Panc1 (cell line): ENCODE results near the gene PKD1. TPM values are rescaled to one million over a fixed set of nuclear protein-coding genes. Genes with fewer than 3 reads are reported as not detected.
"Not testable (repeated sequence)": the region's sequence is repeated elsewhere in the genome, so short reads cannot be mapped to it uniquely, and the experiment has no call there.

Experiments used
- ATAC-seq: fragments of 200-7000 bp; cut with Tn5 transposase; 2 replicates; pipeline ENCODE4 v1.9.1; 2020; ENCODE audit warnings: mild to moderate bottlenecking, moderate library complexity
- BruUV-seq: library from RNA; stranded (reverse); fragments of 400-500 nt; replicated peaks from 2 replicates; lab custom pipeline; 2021; lab: Mats Ljungman, UMichigan
- CTCF ChIA-PET: fragments of 300-600 bp; sonication (Branson Sonifier 250); formaldehyde crosslinking; loops from one replicate; lab custom pipeline; 2022; ENCODE audit warnings: antibody characterized with exemption; lab: Charles Lee
- POLR2A ChIA-PET: fragments of 300-600 bp; sonication (Branson Sonifier 250); formaldehyde crosslinking; loops from one replicate; lab custom pipeline; 2022; ENCODE audit warnings: antibody characterized with exemption; lab: Charles Lee
- DNase-seq: peaks from one replicate; pipeline ENCODE4 v3.0.0-alpha.2; 2010; ENCODE audit warnings: low read depth, low spot score
- H3K27ac ChIP-seq: 2 replicates; pipeline ENCODE4 v1.5.1; 2011; ENCODE audit warnings: mild to moderate bottlenecking, low read length, inconsistent platforms
- H3K27me3 ChIP-seq: fragments of 200-500 bp; sonication (Bioruptor generic); 2 replicates; pipeline ENCODE4 v1.6.0; 2014; ENCODE audit warnings: low read length, inconsistent platforms; ENCODE audit not compliant: control insufficient read depth, insufficient read depth
- H3K36me3 ChIP-seq: fragments of 200-500 bp; sonication (Bioruptor generic); 2 replicates; pipeline ENCODE4 v1.5.1; 2014; ENCODE audit warnings: inconsistent platforms, mild to moderate bottlenecking, low read length, moderate library complexity; ENCODE audit not compliant: control insufficient read depth, insufficient read depth
- H3K4me1 ChIP-seq: 2 replicates; pipeline ENCODE4 v1.5.1; 2011; ENCODE audit warnings: inconsistent platforms, mild to moderate bottlenecking, low read length, moderate library complexity; ENCODE audit not compliant: control insufficient read depth, insufficient read depth
- H3K4me3 ChIP-seq, 2 experiments: 2 replicates each; pipeline ENCODE4 v1.5.1; 2011 to 2012; ENCODE audit warnings: low read depth in 2 of 2, low read length in 2 of 2, mild to moderate bottlenecking in 2 of 2, inconsistent platforms in 1 of 2, moderate library complexity in 1 of 2
- H3K9me3 ChIP-seq: fragments of 200-500 bp; sonication (Bioruptor generic); 2 replicates; pipeline ENCODE4 v1.5.1; 2014; ENCODE audit warnings: low read depth, mild to moderate bottlenecking, inconsistent platforms, low read length, moderate library complexity; ENCODE audit not compliant: control insufficient read depth, insufficient read depth
- POLR2AphosphoS5 ChIP-seq: IDR thresholded peaks from 2 replicates; pipeline ENCODE4 v1.6.1; 2012; ENCODE audit warnings: mild to moderate bottlenecking, low read depth, low read length, moderate library complexity
- SIN3A ChIP-seq: IDR thresholded peaks from 2 replicates; pipeline ENCODE4 v1.6.1; 2012; ENCODE audit warnings: low read depth, mild to moderate bottlenecking, low read length, moderate library complexity, borderline replicate concordance; ENCODE audit not compliant: insufficient read depth
- TCF7L2 ChIP-seq: IDR thresholded peaks from 2 replicates; pipeline ENCODE4 v1.6.1; 2011; ENCODE audit warnings: mild to moderate bottlenecking, low read depth, low read length, inconsistent platforms
- in situ Hi-C: cut with HindIII; loops from 2 replicates; pipeline ENCODE4 v1.10.0; 2016; ENCODE audit warnings: low sequenced_read_pairs, low pct_unique_long_range_greater_than_20kb
- intact Hi-C: fragments of 100-400 bp; cut with micrococcal nuclease; formaldehyde crosslinking; loops from one replicate; pipeline ENCODE4 v1.10.0; 2022; ENCODE audit not compliant: unreplicated experiment
- total RNA-seq: library from RNA; stranded (reverse); gene quantifications from one replicate; pipeline ENCODE4 v1.2.1, GENCODE V29; 2021; ENCODE audit not compliant: unreplicated experiment
- TF ChIP-seq, protein P1 (sequence below), 2 experiments: IDR thresholded peaks; 2 replicates each; pipeline ENCODE4 v1.6.1; 2011 to 2012; ENCODE audit warnings: low read depth in 2 of 2, control low read depth in 1 of 2, low read length in 1 of 2, mild to moderate bottlenecking in 1 of 2, moderate library complexity in 1 of 2; ENCODE audit not compliant: insufficient read depth in 1 of 2
- TF ChIP-seq, protein P2 (sequence below): fragments of 450-650 bp; IDR thresholded peaks from 2 replicates; pipeline ENCODE4 v1.5.1; 2017; ENCODE audit warnings: mild to moderate bottlenecking

PKD1 gene
- total RNA-seq, 1 experiment from 2014 or later, result 279 TPM

DNA sequence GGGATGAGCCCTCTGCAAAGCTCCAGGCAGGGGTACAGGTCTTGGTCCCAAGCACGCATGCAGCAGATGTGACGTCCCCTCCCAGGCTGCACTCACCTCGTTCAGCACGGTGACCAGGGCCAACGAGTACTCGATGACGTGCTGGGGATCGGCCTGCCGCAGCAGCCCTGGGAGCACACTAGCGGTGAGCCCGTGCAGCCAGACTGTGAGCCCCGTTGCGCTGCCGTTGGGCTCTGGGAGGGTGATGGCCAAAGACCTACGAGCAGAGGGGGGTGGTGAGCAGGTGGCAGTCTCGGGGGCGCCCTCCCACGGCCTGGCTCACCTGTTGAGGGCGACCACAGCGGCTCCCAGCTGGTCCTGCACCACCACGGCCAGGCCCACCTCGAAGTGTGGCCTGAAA is 29.9 kb downstream of the PKD1 start:
- DNase-seq, intact Hi-C loops, H3K4me1 ChIP-seq, ATAC-seq, H3K4me3 ChIP-seq, H3K27me3 ChIP-seq, BruUV-seq, H3K36me3 ChIP-seq, CTCF ChIA-PET, POLR2A ChIA-PET, in situ Hi-C loops, H3K9me3 ChIP-seq, H3K27ac ChIP-seq: not testable (repeated sequence)

DNA sequence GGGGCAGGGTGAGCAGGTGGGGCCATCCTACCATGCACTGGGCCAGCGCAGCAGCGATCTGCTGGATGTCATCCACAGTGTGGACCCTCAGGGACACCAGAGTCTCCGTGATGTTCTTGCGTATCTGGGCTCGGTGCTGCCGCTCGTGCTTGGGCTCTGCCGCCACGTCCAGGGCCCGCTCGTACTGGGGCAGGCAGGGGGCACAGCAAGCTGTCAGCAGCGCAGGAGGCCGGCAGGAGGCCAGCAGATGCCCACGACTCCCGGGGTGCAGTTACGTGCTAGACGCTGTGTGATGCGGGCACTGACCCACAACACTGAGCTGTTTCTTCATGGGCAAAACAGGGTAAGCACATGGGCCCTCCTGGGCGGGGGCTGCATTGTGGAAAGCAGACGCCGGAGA is 30.4 kb downstream of the PKD1 start:
- ATAC-seq, H3K27me3 ChIP-seq, BruUV-seq, in situ Hi-C loops, CTCF ChIA-PET, H3K9me3 ChIP-seq, H3K4me3 ChIP-seq, H3K27ac ChIP-seq, H3K36me3 ChIP-seq, DNase-seq, POLR2A ChIA-PET, intact Hi-C loops, H3K4me1 ChIP-seq: not testable (repeated sequence)

DNA sequence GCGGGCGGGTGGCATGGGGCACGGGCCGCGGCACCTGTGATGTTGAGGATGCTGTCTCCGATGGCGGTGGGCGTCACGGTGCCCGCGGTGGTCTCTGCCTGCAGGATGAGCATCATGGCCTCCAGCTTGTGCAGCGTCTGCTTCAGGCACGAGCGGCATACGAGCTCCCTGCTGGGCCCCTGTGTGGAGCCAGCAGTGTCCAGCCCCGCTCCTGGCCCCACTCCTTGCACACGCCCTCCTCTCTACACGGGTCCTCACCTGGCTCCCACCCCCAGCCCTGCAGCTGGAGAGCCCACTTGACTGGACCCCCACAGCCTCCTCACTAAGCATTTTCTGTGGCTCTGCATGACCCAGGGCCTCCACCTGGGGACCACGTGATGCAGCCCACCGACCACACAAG is 31.2 kb downstream of the PKD1 start:
- POLR2A ChIA-PET, H3K27me3 ChIP-seq, H3K9me3 ChIP-seq, H3K36me3 ChIP-seq, H3K4me1 ChIP-seq, BruUV-seq, H3K27ac ChIP-seq, in situ Hi-C loops, CTCF ChIA-PET, intact Hi-C loops, DNase-seq, H3K4me3 ChIP-seq: not testable (repeated sequence)
- ATAC-seq, result 0 out of 2 replicates have a peak, but pooled peaks have one; percentile 49

DNA sequence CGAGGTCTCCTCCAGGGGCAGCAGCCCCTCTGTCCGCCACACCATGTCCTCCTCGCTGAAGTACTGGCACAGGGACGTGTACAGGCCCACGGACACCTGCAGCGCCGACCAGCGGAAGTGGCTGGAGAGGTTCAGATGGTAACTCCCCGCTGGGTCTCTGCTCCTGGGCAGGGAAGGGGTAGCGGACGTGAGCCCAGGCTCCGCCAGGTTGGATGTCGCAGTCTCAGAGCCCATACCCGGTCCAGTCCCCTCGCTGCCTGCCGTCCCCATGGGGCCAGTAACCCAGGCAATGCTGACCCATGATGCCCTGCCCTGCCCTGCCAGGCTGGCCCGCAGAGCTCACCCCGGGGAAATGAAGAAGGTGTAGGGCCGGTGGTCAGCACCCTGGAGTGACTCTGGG is 33.2 kb downstream of the PKD1 start:
- no peaks in the 10 kb centered on the region for H3K9me3 ChIP-seq
- POLR2A ChIA-PET, result no interaction called here
- H3K4me3 ChIP-seq, result no peak overlapping the region
- no peaks in the 10 kb centered on the region for H3K4me1 ChIP-seq
- no peaks in the 10 kb centered on the region for H3K27me3 ChIP-seq
- no peak overlapping the region for H3K27ac ChIP-seq
- no peaks in the 10 kb centered on the region for H3K36me3 ChIP-seq
- TF ChIP-seq POLR2AphosphoS5 (no peak), SIN3A (no peak), TCF7L2 (no peak)
- TF ChIP-seq, protein P1, sequence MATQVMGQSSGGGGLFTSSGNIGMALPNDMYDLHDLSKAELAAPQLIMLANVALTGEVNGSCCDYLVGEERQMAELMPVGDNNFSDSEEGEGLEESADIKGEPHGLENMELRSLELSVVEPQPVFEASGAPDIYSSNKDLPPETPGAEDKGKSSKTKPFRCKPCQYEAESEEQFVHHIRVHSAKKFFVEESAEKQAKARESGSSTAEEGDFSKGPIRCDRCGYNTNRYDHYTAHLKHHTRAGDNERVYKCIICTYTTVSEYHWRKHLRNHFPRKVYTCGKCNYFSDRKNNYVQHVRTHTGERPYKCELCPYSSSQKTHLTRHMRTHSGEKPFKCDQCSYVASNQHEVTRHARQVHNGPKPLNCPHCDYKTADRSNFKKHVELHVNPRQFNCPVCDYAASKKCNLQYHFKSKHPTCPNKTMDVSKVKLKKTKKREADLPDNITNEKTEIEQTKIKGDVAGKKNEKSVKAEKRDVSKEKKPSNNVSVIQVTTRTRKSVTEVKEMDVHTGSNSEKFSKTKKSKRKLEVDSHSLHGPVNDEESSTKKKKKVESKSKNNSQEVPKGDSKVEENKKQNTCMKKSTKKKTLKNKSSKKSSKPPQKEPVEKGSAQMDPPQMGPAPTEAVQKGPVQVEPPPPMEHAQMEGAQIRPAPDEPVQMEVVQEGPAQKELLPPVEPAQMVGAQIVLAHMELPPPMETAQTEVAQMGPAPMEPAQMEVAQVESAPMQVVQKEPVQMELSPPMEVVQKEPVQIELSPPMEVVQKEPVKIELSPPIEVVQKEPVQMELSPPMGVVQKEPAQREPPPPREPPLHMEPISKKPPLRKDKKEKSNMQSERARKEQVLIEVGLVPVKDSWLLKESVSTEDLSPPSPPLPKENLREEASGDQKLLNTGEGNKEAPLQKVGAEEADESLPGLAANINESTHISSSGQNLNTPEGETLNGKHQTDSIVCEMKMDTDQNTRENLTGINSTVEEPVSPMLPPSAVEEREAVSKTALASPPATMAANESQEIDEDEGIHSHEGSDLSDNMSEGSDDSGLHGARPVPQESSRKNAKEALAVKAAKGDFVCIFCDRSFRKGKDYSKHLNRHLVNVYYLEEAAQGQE (IDR thresholded peaks at IDR 0.05; ENCODE audit: insufficient read depth in 1 of 2, low read depth in 2 of 2, low read length in 1 of 2), result no peak
- TF ChIP-seq, protein P2, sequence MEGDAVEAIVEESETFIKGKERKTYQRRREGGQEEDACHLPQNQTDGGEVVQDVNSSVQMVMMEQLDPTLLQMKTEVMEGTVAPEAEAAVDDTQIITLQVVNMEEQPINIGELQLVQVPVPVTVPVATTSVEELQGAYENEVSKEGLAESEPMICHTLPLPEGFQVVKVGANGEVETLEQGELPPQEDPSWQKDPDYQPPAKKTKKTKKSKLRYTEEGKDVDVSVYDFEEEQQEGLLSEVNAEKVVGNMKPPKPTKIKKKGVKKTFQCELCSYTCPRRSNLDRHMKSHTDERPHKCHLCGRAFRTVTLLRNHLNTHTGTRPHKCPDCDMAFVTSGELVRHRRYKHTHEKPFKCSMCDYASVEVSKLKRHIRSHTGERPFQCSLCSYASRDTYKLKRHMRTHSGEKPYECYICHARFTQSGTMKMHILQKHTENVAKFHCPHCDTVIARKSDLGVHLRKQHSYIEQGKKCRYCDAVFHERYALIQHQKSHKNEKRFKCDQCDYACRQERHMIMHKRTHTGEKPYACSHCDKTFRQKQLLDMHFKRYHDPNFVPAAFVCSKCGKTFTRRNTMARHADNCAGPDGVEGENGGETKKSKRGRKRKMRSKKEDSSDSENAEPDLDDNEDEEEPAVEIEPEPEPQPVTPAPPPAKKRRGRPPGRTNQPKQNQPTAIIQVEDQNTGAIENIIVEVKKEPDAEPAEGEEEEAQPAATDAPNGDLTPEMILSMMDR, result no peak
- BruUV-seq, result no TSS peak
- DNase-seq (no peak), ATAC-seq (no peak)
- in situ Hi-C loops (no loop called here), intact Hi-C loops (no loop called here)
- CTCF ChIA-PET, result no interaction called here

DNA sequence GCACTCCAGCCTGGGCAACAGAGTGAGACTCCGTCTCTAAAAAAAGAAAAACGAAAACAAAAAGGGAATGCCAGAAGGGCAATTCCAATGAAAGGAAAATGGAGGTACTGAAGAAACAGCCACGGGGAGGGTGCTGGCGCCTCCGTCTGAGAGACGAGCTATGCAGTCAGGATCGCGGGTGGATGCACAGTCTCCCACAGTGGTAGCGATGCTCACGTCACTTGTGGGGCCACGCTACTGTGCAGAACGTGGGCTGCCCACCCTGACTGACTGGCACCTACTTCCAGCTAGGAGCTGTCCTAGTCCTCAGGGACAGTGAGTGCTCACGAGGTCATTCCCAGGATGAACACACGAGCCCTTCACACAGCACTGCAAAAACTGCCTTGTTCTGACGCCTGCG is 34.1 kb downstream of the PKD1 start:
- in situ Hi-C loops, H3K9me3 ChIP-seq, BruUV-seq, CTCF ChIA-PET, H3K4me1 ChIP-seq, DNase-seq, H3K27me3 ChIP-seq, H3K36me3 ChIP-seq, ATAC-seq, H3K27ac ChIP-seq, POLR2A ChIA-PET, intact Hi-C loops, H3K4me3 ChIP-seq: not testable (repeated sequence)
